CD4-positive, alpha-beta memory T cell (primary cell): Measurements from ENCODE around the gene ZNF536. TPM values are rescaled to one million over a fixed set of nuclear protein-coding genes. Genes with fewer than 3 reads are reported as not detected.

ENCODE experiments used
- CTCF ChIA-PET: fragments of 350-600 bp; sonication (Branson Sonifier 250); formaldehyde crosslinking; loops from one replicate; lab custom pipeline; 2021; ENCODE audit warnings: inconsistent platforms; ENCODE audit not compliant: partially characterized antibody; lab: Charles Lee
- POLR2A ChIA-PET: fragments of 350-600 bp; sonication (Branson Sonifier 250); formaldehyde crosslinking; loops from one replicate; lab custom pipeline; 2021; ENCODE audit not compliant: partially characterized antibody; lab: Charles Lee
- DNase-seq, 5 donors: peaks; one replicate each; pipeline versions ENCODE4 v3.0.0 to v3.0.0-alpha.2; 2020 to 2022; ENCODE audit warnings: mixed read lengths in 1 of 5
- H3K27ac ChIP-seq: one replicate; pipeline ENCODE4 v1.7.0; 2013; ENCODE audit warnings: low read depth, low read length
- H3K27me3 ChIP-seq: 2 replicates; pipeline ENCODE4 v1.7.0; 2013; ENCODE audit warnings: mild to moderate bottlenecking, low read length, moderate library complexity; ENCODE audit not compliant: insufficient read depth
- H3K36me3 ChIP-seq: 2 replicates; pipeline ENCODE4 v1.7.0; 2013; ENCODE audit warnings: mild to moderate bottlenecking, low read length, moderate library complexity; ENCODE audit not compliant: insufficient read depth
- H3K4me1 ChIP-seq: 2 replicates; pipeline ENCODE4 v1.7.0; 2013; ENCODE audit warnings: mild to moderate bottlenecking, low read length, moderate library complexity; ENCODE audit not compliant: insufficient read depth
- H3K4me3 ChIP-seq, 2 donors: one replicate each; pipeline ENCODE4 v1.7.0; 2013; ENCODE audit warnings: low read length in 2 of 2, mild to moderate bottlenecking in 1 of 2
- H3K9me3 ChIP-seq, 2 donors: one replicate each; pipeline ENCODE4 v1.7.0; 2013; ENCODE audit warnings: low read length in 2 of 2, control low read depth in 1 of 2; ENCODE audit not compliant: control insufficient read depth in 1 of 2
- H3K27ac Mint-ChIP-seq, 7 donors: one replicate each; pipeline ENCODE4 v1.8.0; 2020 to 2021; ENCODE audit warnings: mixed read lengths in 7 of 7, mild to moderate bottlenecking in 6 of 7, inconsistent platforms in 3 of 7, moderate library complexity in 3 of 7
- H3K27me3 Mint-ChIP-seq, 2 donors: one replicate each; pipeline ENCODE4 v1.8.0; 2020 to 2021; ENCODE audit warnings: mixed read lengths in 2 of 2
- H3K36me3 Mint-ChIP-seq, 2 donors: one replicate each; pipeline ENCODE4 v1.8.0; 2020 to 2021; ENCODE audit warnings: mixed read lengths in 2 of 2, inconsistent platforms in 1 of 2, mild to moderate bottlenecking in 1 of 2
- H3K4me1 Mint-ChIP-seq, 4 donors: one replicate each; pipeline ENCODE4 v1.8.0; 2020 to 2021; ENCODE audit warnings: mixed read lengths in 4 of 4, mild to moderate bottlenecking in 1 of 4
- H3K4me3 Mint-ChIP-seq, 8 donors: one replicate each; pipeline ENCODE4 v1.8.0; 2020 to 2021; ENCODE audit warnings: mixed read lengths in 8 of 8, mild to moderate bottlenecking in 7 of 8, moderate library complexity in 6 of 8, inconsistent platforms in 3 of 8
- H3K9me3 Mint-ChIP-seq, 8 donors: one replicate each; pipeline ENCODE4 v1.8.0; 2020 to 2021; ENCODE audit warnings: mixed read lengths in 8 of 8, mild to moderate bottlenecking in 5 of 8, inconsistent platforms in 3 of 8, moderate library complexity in 1 of 8
- intact Hi-C: fragments of 100-400 bp; cut with micrococcal nuclease; formaldehyde crosslinking; loops from one replicate; pipeline ENCODE4 v1.15.1; 2023
- polyA plus RNA-seq, 2 donors: library from polyadenylated mRNA; unstranded; fragments of 300-500 nt; fragmentation: Illumina TruSeq; gene quantifications; one replicate each; pipeline ENCODE4 v1.2.3, GENCODE V29; 2021
- total RNA-seq, 2 experiments: library from RNA; stranded (reverse); gene quantifications; one replicate each; pipeline ENCODE4 v1.2.3, GENCODE V29; 2021

The ZNF536 gene
- total and polyA plus RNA-seq, 4 experiments from 2014 or later: 0.20 TPM; not detected in 3

- Mint-ChIP-seq H3K36me3 (no peaks in the 10 kb centered on the region), H3K27ac (no peak overlapping the region), H3K27me3 (peaks cover 6 to 12% of the 10 kb centered on the region in 2 donors), H3K9me3 (no peaks in the 10 kb centered on the region), H3K4me3 (no peak overlapping the region), H3K4me1 (peaks cover 0 to 4% (median 2%) of the 10 kb centered on the region in 4 donors)
- H3K36me3 ChIP-seq: no peaks in the 10 kb centered on the region
- ChIA-PET POLR2A (no interaction called here), CTCF (no interaction called here)
- no peaks in the 10 kb centered on the region for H3K4me1 ChIP-seq
- H3K9me3 ChIP-seq: no peaks in the 10 kb centered on the region
- no peak overlapping the region for H3K27ac ChIP-seq
- DNase-seq: no peak
- peaks cover 3% of the 10 kb centered on the region for H3K27me3 ChIP-seq
- no peak overlapping the region for H3K4me3 ChIP-seq
- intact Hi-C loops: no loop called here
Observed at GRCh38 chr19:30360376-30361106, 11.6 kb upstream of the ZNF536 start.

GRCh38 chr19:30361107-30361447 is 11.1 kb upstream of the ZNF536 start:
- Mint-ChIP-seq H3K9me3 (no peaks in the 10 kb centered on the region), H3K4me3 (no peak overlapping the region), H3K36me3 (no peaks in the 10 kb centered on the region), H3K27ac (no peak overlapping the region), H3K4me1 (peaks cover 0 to 4% (median 2%) of the 10 kb centered on the region in 4 donors), H3K27me3 (peaks cover 6 to 12% of the 10 kb centered on the region in 2 donors)
- Histone ChIP-seq H3K9me3 (no peaks in the 10 kb centered on the region), H3K36me3 (no peaks in the 10 kb centered on the region), H3K4me1 (no peaks in the 10 kb centered on the region), H3K27ac (no peak overlapping the region), H3K27me3 (peaks cover 3% of the 10 kb centered on the region), H3K4me3 (no peak overlapping the region)
- ChIA-PET CTCF (no interaction called here), POLR2A (no interaction called here)
- no peak for DNase-seq
- intact Hi-C loops: no loop called here

GRCh38 chr19:30361721-30362120 is 10.5 kb upstream of the ZNF536 start:
- Histone ChIP-seq H3K4me3 (no peak overlapping the region), H3K36me3 (no peaks in the 10 kb centered on the region), H3K27ac (no peak overlapping the region), H3K4me1 (no peaks in the 10 kb centered on the region), H3K9me3 (no peaks in the 10 kb centered on the region), H3K27me3 (peaks cover 3% of the 10 kb centered on the region)
- peaks cover 6 to 12% of the 10 kb centered on the region in 2 donors for H3K27me3 Mint-ChIP-seq
- no peaks in the 10 kb centered on the region for H3K9me3 Mint-ChIP-seq
- intact Hi-C loops: no loop called here
- CTCF ChIA-PET: no interaction called here
- no peaks in the 10 kb centered on the region for H3K36me3 Mint-ChIP-seq
- no peak for DNase-seq
- H3K4me3 Mint-ChIP-seq: no peak overlapping the region
- POLR2A ChIA-PET: no interaction called here
- peaks cover 0 to 4% (median 2%) of the 10 kb centered on the region in 4 donors for H3K4me1 Mint-ChIP-seq
- H3K27ac Mint-ChIP-seq: no peak overlapping the region

DNA sequence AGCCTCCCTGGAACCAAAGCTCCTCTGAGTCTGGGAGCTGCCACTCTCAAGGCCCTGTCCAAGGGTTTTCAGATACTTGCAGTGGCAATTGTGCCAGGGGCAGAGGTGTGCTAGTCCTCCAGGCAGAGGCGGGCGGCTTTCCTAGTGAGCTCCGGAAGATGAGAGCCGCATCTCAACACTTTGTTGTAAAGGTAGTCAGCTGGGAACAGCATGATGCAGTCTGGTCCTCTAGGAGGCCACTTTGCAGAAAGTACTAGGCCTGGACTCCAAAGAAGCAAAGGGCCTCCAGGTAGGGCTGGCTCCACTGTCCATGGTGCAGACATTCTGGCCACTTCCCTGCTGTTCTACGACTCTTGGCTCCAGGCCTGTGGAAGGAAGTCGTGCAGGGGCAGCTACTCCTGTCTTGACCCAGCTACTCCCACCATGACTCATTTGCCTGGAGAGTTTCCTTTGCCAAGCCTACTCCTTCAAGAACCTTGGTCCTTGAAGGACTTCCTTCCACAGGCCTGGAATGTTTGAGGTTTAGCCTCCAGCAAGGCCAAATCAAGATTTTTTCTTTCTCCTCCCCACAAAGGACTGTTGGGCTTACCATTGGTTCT is 9.9 kb upstream of the ZNF536 start:
- no peak for DNase-seq
- ChIA-PET CTCF (no interaction called here), POLR2A (no interaction called here)
- peaks cover 0 to 4% (median 2%) of the 10 kb centered on the region in 4 donors for H3K4me1 Mint-ChIP-seq
- no peaks in the 10 kb centered on the region for H3K9me3 Mint-ChIP-seq
- Histone ChIP-seq H3K4me1 (no peaks in the 10 kb centered on the region), H3K4me3 (no peak overlapping the region), H3K27me3 (peaks cover 3% of the 10 kb centered on the region), H3K9me3 (no peaks in the 10 kb centered on the region), H3K27ac (no peak overlapping the region), H3K36me3 (no peaks in the 10 kb centered on the region)
- intact Hi-C loops: no loop called here
- no peaks in the 10 kb centered on the region for H3K36me3 Mint-ChIP-seq
- peaks cover 6 to 8% of the 10 kb centered on the region in 2 donors for H3K27me3 Mint-ChIP-seq
- H3K27ac Mint-ChIP-seq: no peak overlapping the region
- no peak overlapping the region for H3K4me3 Mint-ChIP-seq

DNA sequence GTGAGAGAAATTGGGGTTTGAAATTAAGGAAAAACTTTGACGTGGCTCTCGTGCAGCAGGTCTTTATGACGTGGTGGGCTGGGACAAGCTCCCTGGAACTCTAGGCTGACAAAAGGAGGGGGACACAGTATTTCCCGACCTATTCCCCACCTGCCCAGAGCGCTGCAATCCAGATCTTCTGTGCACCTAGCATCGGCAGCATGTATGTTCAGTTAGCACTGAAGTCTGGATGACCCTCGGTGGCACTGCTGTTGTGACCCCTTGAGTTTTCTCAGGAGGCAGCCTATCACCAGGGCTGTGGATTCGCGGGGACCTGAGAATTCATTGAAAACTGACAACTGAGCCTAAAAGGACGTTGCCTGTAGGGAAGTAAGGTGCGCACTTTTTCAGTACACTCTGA is 9.1 kb upstream of the ZNF536 start:
- no peak overlapping the region for H3K4me3 ChIP-seq
- Mint-ChIP-seq H3K36me3 (no peaks in the 10 kb centered on the region), H3K27ac (no peak overlapping the region), H3K27me3 (peaks cover 6 to 7% of the 10 kb centered on the region in 2 donors), H3K9me3 (no peaks in the 10 kb centered on the region), H3K4me3 (no peak overlapping the region), H3K4me1 (peaks cover 0 to 4% (median 2%) of the 10 kb centered on the region in 4 donors)
- H3K27me3 ChIP-seq: peaks cover 3% of the 10 kb centered on the region
- no peak for DNase-seq
- no peaks in the 10 kb centered on the region for H3K4me1 ChIP-seq
- intact Hi-C loops: no loop called here
- ChIA-PET CTCF (no interaction called here), POLR2A (no interaction called here)
- no peak overlapping the region for H3K27ac ChIP-seq
- H3K36me3 ChIP-seq: no peaks in the 10 kb centered on the region
- no peaks in the 10 kb centered on the region for H3K9me3 ChIP-seq

DNA sequence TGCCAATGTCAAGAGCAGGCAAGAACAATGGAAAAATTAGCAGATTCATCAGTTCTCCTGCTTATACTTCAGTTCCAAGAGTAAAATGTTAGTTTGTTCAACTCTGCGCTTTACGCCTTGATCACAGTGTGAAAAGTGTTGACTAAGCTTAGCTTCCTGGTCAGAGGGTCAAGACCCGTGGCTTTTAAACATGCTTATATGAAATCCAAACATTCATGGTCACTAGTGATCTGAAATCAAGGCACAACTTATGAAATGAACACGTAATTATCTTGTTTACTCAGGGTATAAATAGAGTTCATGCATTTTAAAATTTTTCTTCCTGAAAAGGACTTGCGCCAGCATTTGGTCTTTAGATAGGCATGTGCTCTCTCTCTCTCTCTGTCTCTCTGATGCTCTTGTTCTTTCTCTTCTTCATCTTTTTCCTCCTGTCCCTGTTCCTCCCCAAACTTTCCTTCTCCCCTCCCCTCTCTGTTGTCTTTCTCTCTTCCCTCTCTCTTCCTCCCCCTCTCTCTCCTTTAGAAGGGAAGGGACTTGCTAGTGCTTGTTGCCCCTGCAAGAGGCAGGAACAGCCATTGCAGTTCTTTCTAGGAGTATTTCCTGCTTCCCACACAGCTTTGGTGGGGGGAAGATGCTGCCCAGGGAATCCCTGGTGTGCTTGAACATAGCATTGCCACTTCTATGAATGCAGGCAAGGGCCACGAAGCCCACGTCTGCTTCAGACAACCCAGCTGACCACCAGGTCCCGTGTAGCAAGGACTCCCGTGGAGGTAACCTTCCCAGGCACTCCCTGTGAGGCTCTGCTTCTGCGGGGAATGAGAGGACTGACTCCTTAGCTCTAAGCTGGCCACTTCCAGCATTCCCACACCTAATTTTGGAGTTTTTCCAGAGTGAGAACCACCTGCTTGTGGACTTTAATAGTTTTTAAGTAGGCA is 7.1 kb upstream of the ZNF536 start:
- Mint-ChIP-seq H3K27me3 (peaks cover 6 to 9% of the 10 kb centered on the region in 2 donors), H3K4me1 (peaks cover 0 to 4% (median 2%) of the 10 kb centered on the region in 4 donors), H3K36me3 (no peaks in the 10 kb centered on the region), H3K27ac (no peak overlapping the region), H3K9me3 (peaks cover 0 to 2% (median 0%) of the 10 kb centered on the region in 8 donors), H3K4me3 (no peak overlapping the region)
- POLR2A ChIA-PET: no interaction called here
- peaks cover 3% of the 10 kb centered on the region for H3K27me3 ChIP-seq
- no peaks in the 10 kb centered on the region for H3K36me3 ChIP-seq
- no peaks in the 10 kb centered on the region for H3K4me1 ChIP-seq
- no peak overlapping the region for H3K27ac ChIP-seq
- H3K4me3 ChIP-seq: no peak overlapping the region
- no peak for DNase-seq
- H3K9me3 ChIP-seq: no peaks in the 10 kb centered on the region
- CTCF ChIA-PET: no interaction called here
- intact Hi-C loops: no loop called here

DNA sequence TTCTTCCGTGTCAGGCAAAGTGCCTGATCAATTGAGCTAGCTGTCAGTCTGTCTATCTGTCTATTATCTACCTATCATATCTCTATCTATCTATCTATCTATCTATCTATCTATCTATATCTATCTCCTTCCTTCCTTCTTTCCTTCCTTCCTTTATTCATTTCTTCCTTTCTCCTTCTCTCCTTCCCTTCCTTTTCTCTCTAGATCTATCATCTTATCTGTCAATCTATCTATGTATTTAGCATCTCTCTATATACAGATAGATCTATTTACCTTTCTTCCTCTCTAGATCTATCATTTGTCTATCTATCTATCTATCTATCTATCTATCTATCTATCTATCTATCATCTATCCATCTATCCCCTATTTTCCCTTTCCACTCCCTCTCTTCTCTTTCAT is 5.9 kb upstream of the ZNF536 start:
- Mint-ChIP-seq H3K4me1 (no peaks in the 10 kb centered on the region), H3K36me3 (no peaks in the 10 kb centered on the region), H3K9me3 (peaks cover 0 to 2% (median 0%) of the 10 kb centered on the region in 8 donors), H3K4me3 (no peak overlapping the region), H3K27me3 (peaks cover 5 to 6% of the 10 kb centered on the region in 2 donors), H3K27ac (no peak overlapping the region)
- POLR2A ChIA-PET: no interaction called here
- CTCF ChIA-PET: no interaction called here
- Histone ChIP-seq H3K36me3 (no peaks in the 10 kb centered on the region), H3K9me3 (no peaks in the 10 kb centered on the region), H3K4me1 (no peaks in the 10 kb centered on the region), H3K4me3 (no peak overlapping the region), H3K27ac (no peak overlapping the region), H3K27me3 (no peaks in the 10 kb centered on the region)
- intact Hi-C loops: no loop called here
- no peak for DNase-seq
